Thyroid gland (tissue), 4 donors: ENCODE measurements around the gene MAPT.

ENCODE experiments used
- CTCF ChIP-seq, 6 experiments: fragments of 200-600 bp in 3 of 6; fragments of 450-650 bp in 3 of 6; sonication (generic) in 3 of 6; IDR thresholded peaks; one replicate each; pipeline ENCODE4 v1.5.1; 2016 to 2019; ENCODE audit warnings: antibody characterized with exemption in 6 of 6, mild to moderate bottlenecking in 2 of 6, inconsistent platforms in 1 of 6, moderate library complexity in 1 of 6
- POLR2A ChIP-seq, 2 donors: fragments of 450-650 bp; IDR thresholded peaks; one replicate each; pipeline ENCODE4 v1.6.1; 2017; ENCODE audit warnings: antibody characterized with exemption in 2 of 2, mild to moderate bottlenecking in 2 of 2, moderate library complexity in 1 of 2

DNA sequence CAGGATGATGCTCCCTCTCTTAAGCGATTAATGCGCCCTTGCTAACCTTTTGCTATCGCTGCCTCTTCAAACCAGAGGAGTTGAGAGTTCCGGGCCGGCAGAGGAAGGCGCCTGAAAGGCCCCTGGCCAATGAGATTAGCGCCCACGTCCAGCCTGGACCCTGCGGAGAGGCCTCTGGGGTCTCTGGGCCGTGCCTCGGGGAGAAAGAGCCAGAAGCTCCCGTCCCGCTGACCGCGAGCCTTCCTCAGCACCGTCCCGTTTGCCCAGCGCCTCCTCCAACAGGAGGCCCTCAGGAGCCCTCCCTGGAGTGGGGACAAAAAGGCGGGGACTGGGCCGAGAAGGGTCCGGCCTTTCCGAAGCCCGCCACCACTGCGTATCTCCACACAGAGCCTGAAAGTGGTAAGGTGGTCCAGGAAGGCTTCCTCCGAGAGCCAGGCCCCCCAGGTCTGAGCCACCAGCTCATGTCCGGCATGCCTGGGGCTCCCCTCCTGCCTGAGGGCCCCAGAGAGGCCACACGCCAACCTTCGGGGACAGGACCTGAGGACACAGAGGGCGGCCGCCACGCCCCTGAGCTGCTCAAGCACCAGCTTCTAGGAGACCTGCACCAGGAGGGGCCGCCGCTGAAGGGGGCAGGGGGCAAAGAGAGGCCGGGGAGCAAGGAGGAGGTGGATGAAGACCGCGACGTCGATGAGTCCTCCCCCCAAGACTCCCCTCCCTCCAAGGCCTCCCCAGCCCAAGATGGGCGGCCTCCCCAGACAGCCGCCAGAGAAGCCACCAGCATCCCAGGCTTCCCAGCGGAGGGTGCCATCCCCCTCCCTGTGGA is 88.6 kb downstream of the MAPT start:
- no peak for TF ChIP-seq POLR2A (IDR thresholded peaks at IDR 0.05)
- TF ChIP-seq CTCF (IDR thresholded peaks at IDR 0.05), result no peak
